HCT116 (cell line): Measurements from ENCODE around the gene FRAS1. TPM values are rescaled to one million over a fixed set of nuclear protein-coding genes. Genes with fewer than 3 reads are reported as not detected.

Experiments used
- ATAC-seq: fragments of 200-7000 bp; cut with Tn5 transposase; 2 replicates; pipeline ENCODE4 v1.9.1; 2020; ENCODE audit warnings: mild to moderate bottlenecking, moderate library complexity
- BruUV-seq: library from RNA; stranded (reverse); fragments of 400-500 nt; replicated peaks from 2 replicates; lab custom pipeline; 2021; lab: Mats Ljungman, UMichigan
- CTCF ChIA-PET: fragments of 300-600 bp; sonication (Branson Sonifier 250); formaldehyde crosslinking; loops from one replicate; lab custom pipeline; 2021; ENCODE audit warnings: antibody characterized with exemption; lab: Charles Lee
- POLR2A ChIA-PET: fragments of 300-600, 350-600 bp; sonication (Branson Sonifier 250); formaldehyde crosslinking; loops from one replicate; lab custom pipeline; 2021; ENCODE audit warnings: antibody characterized with exemption; lab: Charles Lee
- RAD21 ChIA-PET, 2 experiments: fragments of 300-600 bp; sonication (Branson Sonifier 250); formaldehyde crosslinking; loops; one replicate each; lab custom pipeline; 2023; ENCODE audit warnings: low total read pairs in 2 of 2; ENCODE audit not compliant: uncharacterized antibody in 2 of 2, unreplicated experiment in 2 of 2, low non-redundant PET in 1 of 2; lab: Charles Lee
- DNase-seq: peaks from one replicate; pipeline ENCODE4 v3.0.0-alpha.2; 2010; ENCODE audit warnings: low read depth, low spot score
- H2AFZ ChIP-seq: fragments of 200-600 bp; shearing (Covaris generic), sonication (generic); 2 replicates; pipeline ENCODE4 v1.6.1; 2017; ENCODE audit warnings: low read depth, mixed run types, mixed read lengths, antibody characterized with exemption, low read length; ENCODE audit not compliant: poor library complexity, severe bottlenecking
- H3K27ac ChIP-seq: 2 replicates; pipeline ENCODE4 v1.5.1; 2012; ENCODE audit warnings: low read depth, low read length
- H3K27me3 ChIP-seq: fragments of 200-600 bp; sonication (generic); 2 replicates; pipeline ENCODE4 v1.6.1; 2016; ENCODE audit warnings: mixed run types, low read length, mixed read lengths; ENCODE audit not compliant: insufficient read depth
- H3K36me3 ChIP-seq, 2 experiments: fragments of 200-500 bp in 1 of 2; fragments of 200-600 bp in 1 of 2; sonication (Bioruptor generic) in 1 of 2; sonication (generic) in 1 of 2; 2 replicates each; pipeline versions ENCODE4 v1.5.1 to v1.6.1; 2014 to 2016; ENCODE audit warnings: low read length in 2 of 2, inconsistent platforms in 1 of 2, mixed read lengths in 1 of 2, mixed run types in 1 of 2; ENCODE audit not compliant: insufficient read depth in 2 of 2, control insufficient read depth in 1 of 2
- H3K4me1 ChIP-seq, 2 experiments: fragments of 200-600 bp in 1 of 2; sonication (generic) in 1 of 2; 2 replicates each; pipeline versions ENCODE4 v1.5.1 to v1.6.1; 2012 to 2017; ENCODE audit warnings: low read length in 2 of 2, inconsistent platforms in 1 of 2, mild to moderate bottlenecking in 1 of 2, mixed read lengths in 1 of 2, mixed run types in 1 of 2, moderate library complexity in 1 of 2; ENCODE audit not compliant: insufficient read depth in 2 of 2, control insufficient read depth in 1 of 2
- H3K4me2 ChIP-seq: fragments of 200-600 bp; sonication (generic); 2 replicates; pipeline ENCODE4 v1.6.1; 2017; ENCODE audit warnings: mixed run types, low read length, mixed read lengths
- H3K4me3 ChIP-seq, 2 experiments: fragments of 200-600 bp in 1 of 2; sonication (generic) in 1 of 2; replicated peaks in 1 of 2; 2 replicates each; pipeline ENCODE4 v1.5.1; 2011 to 2016; ENCODE audit warnings: low read length in 2 of 2, control low read depth in 1 of 2, low read depth in 1 of 2, mild to moderate bottlenecking in 1 of 2, mixed read lengths in 1 of 2, mixed run types in 1 of 2
- H3K79me2 ChIP-seq: fragments of 200-600 bp; sonication (generic); 2 replicates; pipeline ENCODE4 v1.6.1; 2017; ENCODE audit warnings: mild to moderate bottlenecking, mixed run types, low read length, moderate library complexity, mixed read lengths; ENCODE audit not compliant: insufficient read depth
- H3K9ac ChIP-seq: fragments of 200-600 bp; sonication (generic); 2 replicates; pipeline ENCODE4 v1.6.1; 2016; ENCODE audit warnings: low read length, mixed read lengths
- H3K9me2 ChIP-seq: fragments of 200-600 bp; sonication (generic), shearing (Covaris generic); 2 replicates; pipeline ENCODE4 v1.6.1; 2017; ENCODE audit warnings: mixed run types, mild to moderate bottlenecking, moderate library complexity; ENCODE audit not compliant: insufficient read depth
- H3K9me3 ChIP-seq, 2 experiments: fragments of 200-500 bp in 1 of 2; fragments of 200-600 bp in 1 of 2; sonication (Bioruptor generic) in 1 of 2; sonication (generic) in 1 of 2; 2 replicates each; pipeline ENCODE4 v1.6.1; 2014 to 2017; ENCODE audit warnings: low read length in 2 of 2, mixed read lengths in 2 of 2, inconsistent platforms in 1 of 2, low read depth in 1 of 2, mild to moderate bottlenecking in 1 of 2, mixed run types in 1 of 2, moderate library complexity in 1 of 2; ENCODE audit not compliant: control insufficient read depth in 1 of 2, insufficient read depth in 1 of 2
- H4K20me1 ChIP-seq: fragments of 200-600 bp; sonication (generic), shearing (Covaris generic); 2 replicates; pipeline ENCODE4 v1.6.1; 2017; ENCODE audit warnings: mixed run types, mild to moderate bottlenecking, moderate library complexity; ENCODE audit not compliant: insufficient read depth
- CBX3 ChIP-seq: IDR thresholded peaks from 2 replicates; pipeline ENCODE4 v1.6.1; 2012; ENCODE audit warnings: low read depth
- CEBPB ChIP-seq: IDR thresholded peaks from 2 replicates; pipeline ENCODE4 v1.6.1; 2012; ENCODE audit warnings: low read depth
- EGR1 ChIP-seq: IDR thresholded peaks from 2 replicates; pipeline ENCODE4 v1.6.1; 2012; ENCODE audit warnings: low read depth
- EZH2 ChIP-seq: fragments of 200-600 bp; sonication (generic); IDR thresholded peaks from 2 replicates; pipeline ENCODE4 v1.6.1; 2017; ENCODE audit warnings: antibody characterized with exemption, mixed run types
- EZH2phosphoT487 ChIP-seq: fragments of 200-600 bp; IDR thresholded peaks from 2 replicates; pipeline ENCODE4 v1.6.1; 2018; ENCODE audit warnings: antibody characterized with exemption, borderline replicate concordance
- JUND ChIP-seq: IDR thresholded peaks from 2 replicates; pipeline ENCODE4 v1.6.1; 2012
- POLR2AphosphoS5 ChIP-seq: IDR thresholded peaks from 2 replicates; pipeline ENCODE4 v1.6.1; 2011; ENCODE audit warnings: mild to moderate bottlenecking, low read depth, low read length, moderate library complexity
- RAD21 ChIP-seq: IDR thresholded peaks from 2 replicates; pipeline ENCODE4 v1.6.1; 2012; ENCODE audit warnings: low read depth, mild to moderate bottlenecking
- SIN3A ChIP-seq: IDR thresholded peaks from 2 replicates; pipeline ENCODE4 v1.6.1; 2012; ENCODE audit warnings: low read depth
- SP1 ChIP-seq: IDR thresholded peaks from 2 replicates; pipeline ENCODE4 v1.6.1; 2012; ENCODE audit warnings: low read depth
- SRF ChIP-seq: IDR thresholded peaks from 2 replicates; pipeline ENCODE4 v1.6.1; 2012; ENCODE audit warnings: low read depth
- YY1 ChIP-seq: IDR thresholded peaks from 2 replicates; pipeline ENCODE4 v1.6.1; 2011; ENCODE audit warnings: low read length, low read depth, moderate library complexity, mild to moderate bottlenecking; ENCODE audit not compliant: insufficient replicate concordance; ENCODE audit errors: extremely low read depth
- ZFX ChIP-seq: fragments of 450-650 bp; IDR thresholded peaks from 2 replicates; pipeline ENCODE4 v1.6.1; 2017
- intact Hi-C: fragments of 100-400 bp; cut with micrococcal nuclease; formaldehyde crosslinking; loops from 2 replicates; pipeline ENCODE4 v1.10.0; 2022
- total RNA-seq: library from RNA; stranded (reverse); gene quantifications from one replicate; pipeline ENCODE4 v1.2.1, GENCODE V29; 2021; ENCODE audit not compliant: unreplicated experiment
- TF ChIP-seq, protein P1 (sequence below): IDR thresholded peaks from 2 replicates; pipeline ENCODE4 v1.6.1; 2012
- TF ChIP-seq, protein P2 (sequence below): IDR thresholded peaks from 2 replicates; pipeline ENCODE4 v1.6.1; 2012; ENCODE audit warnings: low read depth
- TF ChIP-seq, protein P3 (sequence below), 3 experiments: fragments of 200-600 bp in 1 of 3; sonication (generic) in 1 of 3; IDR thresholded peaks in 2 of 3; conservative IDR thresholded peaks in 1 of 3; 2 replicates each; pipeline ENCODE4 v1.5.1; 2012 to 2017; ENCODE audit warnings: low read depth in 2 of 3, low read length in 2 of 3, antibody characterized with exemption in 1 of 3, borderline replicate concordance in 1 of 3, control low read depth in 1 of 3, mild to moderate bottlenecking in 1 of 3, mixed read lengths in 1 of 3, mixed run types in 1 of 3, moderate library complexity in 1 of 3; ENCODE audit not compliant: insufficient read depth in 1 of 3
- TF ChIP-seq, protein P4 (sequence below): IDR thresholded peaks from 2 replicates; pipeline ENCODE4 v1.6.1; 2011; ENCODE audit warnings: mild to moderate bottlenecking, low read length, moderate library complexity; ENCODE audit not compliant: insufficient replicate concordance; ENCODE audit errors: extremely low read depth

Gene FRAS1
- total RNA-seq, 1 experiment from 2014 or later: 33.5 TPM

DNA sequence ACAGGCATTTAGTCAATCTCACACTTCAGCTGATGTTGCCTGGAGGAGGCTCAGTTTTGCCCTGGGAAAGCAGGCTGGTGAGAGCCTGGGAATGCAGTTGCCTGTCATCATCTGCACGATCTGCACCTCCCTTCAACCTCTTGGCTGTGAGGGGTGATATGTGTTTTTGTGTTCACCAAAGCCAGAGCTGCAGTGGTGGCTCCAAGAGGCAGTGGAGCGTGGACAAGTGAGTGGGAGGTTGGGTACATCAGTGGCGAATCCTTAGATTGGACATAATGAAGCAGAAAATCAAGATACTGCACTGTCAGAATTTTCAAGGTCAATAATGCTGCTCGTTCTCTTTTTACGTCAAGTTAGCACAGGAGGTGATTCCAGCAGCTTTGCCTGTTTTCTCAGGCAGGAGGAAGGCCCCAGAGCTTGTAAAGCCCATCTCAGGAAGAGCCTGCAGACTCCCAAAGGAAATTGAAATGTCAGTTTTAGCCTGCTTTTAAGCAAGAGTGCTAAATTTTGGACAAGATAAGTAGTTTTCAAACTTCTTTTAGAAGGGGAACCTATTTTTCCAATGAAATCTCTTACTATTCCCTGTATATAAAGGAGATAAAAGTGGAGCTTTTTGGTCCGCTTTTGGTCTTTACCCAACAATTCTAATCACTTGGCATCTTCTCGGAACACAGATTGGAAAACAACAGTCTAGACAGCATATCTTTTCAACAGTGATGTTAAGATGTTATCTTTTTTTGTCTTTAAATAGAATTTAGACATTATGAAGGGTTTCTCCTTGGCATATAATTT lies 92.8 kb downstream of the FRAS1 start:
- Histone ChIP-seq H3K4me3 (no peak overlapping the region), H3K79me2 (peaks cover 6% of the 10 kb centered on the region; the same call in 1 of the 2 replicates), H3K27ac (no peak overlapping the region), H3K27me3 (no peaks in the 10 kb centered on the region), H4K20me1 (0 out of 2 replicates have a peak, but pooled peaks cover 2% of the 10 kb centered on the region), H3K4me1 (no peaks in the 10 kb centered on the region), H3K9me2 (no peaks in the 10 kb centered on the region), H3K9ac (no peak overlapping the region), H3K4me2 (no peak overlapping the region), H3K36me3 (no peaks in the 10 kb centered on the region), H2AFZ (no peak overlapping the region), H3K9me3 (no peaks in the 10 kb centered on the region)
- ChIA-PET RAD21 (no interaction called here), POLR2A (no interaction called here), CTCF (no interaction called here)
- no peak for DNase-seq
- BruUV-seq: no TSS peak
- TF ChIP-seq EZH2phosphoT487: no peak
- TF ChIP-seq, protein P1, sequence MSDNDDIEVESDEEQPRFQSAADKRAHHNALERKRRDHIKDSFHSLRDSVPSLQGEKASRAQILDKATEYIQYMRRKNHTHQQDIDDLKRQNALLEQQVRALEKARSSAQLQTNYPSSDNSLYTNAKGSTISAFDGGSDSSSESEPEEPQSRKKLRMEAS: no peak
- TF ChIP-seq SRF: no peak
- no peak for TF ChIP-seq SIN3A
- TF ChIP-seq, protein P2, sequence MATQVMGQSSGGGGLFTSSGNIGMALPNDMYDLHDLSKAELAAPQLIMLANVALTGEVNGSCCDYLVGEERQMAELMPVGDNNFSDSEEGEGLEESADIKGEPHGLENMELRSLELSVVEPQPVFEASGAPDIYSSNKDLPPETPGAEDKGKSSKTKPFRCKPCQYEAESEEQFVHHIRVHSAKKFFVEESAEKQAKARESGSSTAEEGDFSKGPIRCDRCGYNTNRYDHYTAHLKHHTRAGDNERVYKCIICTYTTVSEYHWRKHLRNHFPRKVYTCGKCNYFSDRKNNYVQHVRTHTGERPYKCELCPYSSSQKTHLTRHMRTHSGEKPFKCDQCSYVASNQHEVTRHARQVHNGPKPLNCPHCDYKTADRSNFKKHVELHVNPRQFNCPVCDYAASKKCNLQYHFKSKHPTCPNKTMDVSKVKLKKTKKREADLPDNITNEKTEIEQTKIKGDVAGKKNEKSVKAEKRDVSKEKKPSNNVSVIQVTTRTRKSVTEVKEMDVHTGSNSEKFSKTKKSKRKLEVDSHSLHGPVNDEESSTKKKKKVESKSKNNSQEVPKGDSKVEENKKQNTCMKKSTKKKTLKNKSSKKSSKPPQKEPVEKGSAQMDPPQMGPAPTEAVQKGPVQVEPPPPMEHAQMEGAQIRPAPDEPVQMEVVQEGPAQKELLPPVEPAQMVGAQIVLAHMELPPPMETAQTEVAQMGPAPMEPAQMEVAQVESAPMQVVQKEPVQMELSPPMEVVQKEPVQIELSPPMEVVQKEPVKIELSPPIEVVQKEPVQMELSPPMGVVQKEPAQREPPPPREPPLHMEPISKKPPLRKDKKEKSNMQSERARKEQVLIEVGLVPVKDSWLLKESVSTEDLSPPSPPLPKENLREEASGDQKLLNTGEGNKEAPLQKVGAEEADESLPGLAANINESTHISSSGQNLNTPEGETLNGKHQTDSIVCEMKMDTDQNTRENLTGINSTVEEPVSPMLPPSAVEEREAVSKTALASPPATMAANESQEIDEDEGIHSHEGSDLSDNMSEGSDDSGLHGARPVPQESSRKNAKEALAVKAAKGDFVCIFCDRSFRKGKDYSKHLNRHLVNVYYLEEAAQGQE: no peak
- TF ChIP-seq SP1: no peak
- TF ChIP-seq EGR1: no peak
- TF ChIP-seq ZFX: no peak
- no peak for TF ChIP-seq RAD21
- no peak for TF ChIP-seq YY1
- TF ChIP-seq JUND: no peak
- no peak for TF ChIP-seq POLR2AphosphoS5
- TF ChIP-seq CBX3: no peak
- TF ChIP-seq, protein P3, sequence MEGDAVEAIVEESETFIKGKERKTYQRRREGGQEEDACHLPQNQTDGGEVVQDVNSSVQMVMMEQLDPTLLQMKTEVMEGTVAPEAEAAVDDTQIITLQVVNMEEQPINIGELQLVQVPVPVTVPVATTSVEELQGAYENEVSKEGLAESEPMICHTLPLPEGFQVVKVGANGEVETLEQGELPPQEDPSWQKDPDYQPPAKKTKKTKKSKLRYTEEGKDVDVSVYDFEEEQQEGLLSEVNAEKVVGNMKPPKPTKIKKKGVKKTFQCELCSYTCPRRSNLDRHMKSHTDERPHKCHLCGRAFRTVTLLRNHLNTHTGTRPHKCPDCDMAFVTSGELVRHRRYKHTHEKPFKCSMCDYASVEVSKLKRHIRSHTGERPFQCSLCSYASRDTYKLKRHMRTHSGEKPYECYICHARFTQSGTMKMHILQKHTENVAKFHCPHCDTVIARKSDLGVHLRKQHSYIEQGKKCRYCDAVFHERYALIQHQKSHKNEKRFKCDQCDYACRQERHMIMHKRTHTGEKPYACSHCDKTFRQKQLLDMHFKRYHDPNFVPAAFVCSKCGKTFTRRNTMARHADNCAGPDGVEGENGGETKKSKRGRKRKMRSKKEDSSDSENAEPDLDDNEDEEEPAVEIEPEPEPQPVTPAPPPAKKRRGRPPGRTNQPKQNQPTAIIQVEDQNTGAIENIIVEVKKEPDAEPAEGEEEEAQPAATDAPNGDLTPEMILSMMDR (IDR thresholded peaks at IDR 0.05 in 2 of 3, conservative IDR thresholded peaks at IDR 0.05 in 1 of 3; ENCODE audit: borderline replicate concordance in 1 of 3, insufficient read depth in 1 of 3, low read depth in 2 of 3, low read length in 2 of 3): no peak
- TF ChIP-seq, protein P4, sequence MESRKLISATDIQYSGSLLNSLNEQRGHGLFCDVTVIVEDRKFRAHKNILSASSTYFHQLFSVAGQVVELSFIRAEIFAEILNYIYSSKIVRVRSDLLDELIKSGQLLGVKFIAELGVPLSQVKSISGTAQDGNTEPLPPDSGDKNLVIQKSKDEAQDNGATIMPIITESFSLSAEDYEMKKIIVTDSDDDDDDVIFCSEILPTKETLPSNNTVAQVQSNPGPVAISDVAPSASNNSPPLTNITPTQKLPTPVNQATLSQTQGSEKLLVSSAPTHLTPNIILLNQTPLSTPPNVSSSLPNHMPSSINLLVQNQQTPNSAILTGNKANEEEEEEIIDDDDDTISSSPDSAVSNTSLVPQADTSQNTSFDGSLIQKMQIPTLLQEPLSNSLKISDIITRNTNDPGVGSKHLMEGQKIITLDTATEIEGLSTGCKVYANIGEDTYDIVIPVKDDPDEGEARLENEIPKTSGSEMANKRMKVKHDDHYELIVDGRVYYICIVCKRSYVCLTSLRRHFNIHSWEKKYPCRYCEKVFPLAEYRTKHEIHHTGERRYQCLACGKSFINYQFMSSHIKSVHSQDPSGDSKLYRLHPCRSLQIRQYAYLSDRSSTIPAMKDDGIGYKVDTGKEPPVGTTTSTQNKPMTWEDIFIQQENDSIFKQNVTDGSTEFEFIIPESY: no peak
- no peak for TF ChIP-seq CEBPB
- no peak for TF ChIP-seq EZH2
- no peak for ATAC-seq
- intact Hi-C loops: no loop called here
